Iris pigment epithelial cell (primary cell): ENCODE measurements around the gene CCDC71L.

ENCODE experiments used
- DNase-seq: peaks from one replicate; pipeline ENCODE4 v3.0.0-alpha.2; 2011; ENCODE audit warnings: low read depth

The CCDC71L gene

DNA sequence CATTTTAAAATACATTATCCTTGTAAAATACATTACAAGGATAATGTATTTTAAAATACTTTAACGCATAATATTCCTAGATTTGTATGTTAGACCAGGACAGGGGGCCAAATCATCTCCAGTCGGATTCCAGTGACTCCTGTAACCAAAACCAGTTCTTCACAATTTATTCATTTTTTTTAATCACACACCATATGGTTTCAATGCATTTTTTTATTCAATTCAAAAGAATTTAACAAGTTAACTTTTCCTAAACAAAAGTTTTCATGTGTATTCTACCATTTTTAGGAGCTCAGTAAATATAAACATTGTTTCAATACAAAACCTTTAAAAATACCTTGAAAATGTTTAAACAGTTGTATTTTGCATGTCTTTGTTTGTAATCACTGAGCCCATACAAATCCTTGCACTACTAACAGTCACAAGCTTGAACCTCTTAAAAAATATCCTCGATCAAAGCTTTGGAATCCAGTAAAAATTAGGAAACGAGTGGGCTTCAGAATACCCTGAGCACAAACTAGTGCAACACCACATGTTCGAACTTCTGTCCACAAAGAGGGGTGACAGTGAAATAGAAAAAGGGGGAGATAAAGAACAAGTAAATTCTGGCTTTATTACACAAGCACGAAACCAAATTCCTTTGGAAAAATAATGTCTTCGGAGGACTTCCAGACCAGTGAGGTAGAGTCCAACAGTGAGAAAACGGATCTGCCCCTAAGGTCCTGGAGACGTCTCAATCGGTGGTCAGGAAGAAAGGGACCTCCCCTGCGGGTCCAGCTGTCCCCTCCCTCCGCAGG, 1.6 kb downstream of the CCDC71L start:
- peak; percentile 32 for DNase-seq

GRCh38 chr7:106658316-106659165, 2.4 kb downstream of the CCDC71L start:
- no peak for DNase-seq

DNA sequence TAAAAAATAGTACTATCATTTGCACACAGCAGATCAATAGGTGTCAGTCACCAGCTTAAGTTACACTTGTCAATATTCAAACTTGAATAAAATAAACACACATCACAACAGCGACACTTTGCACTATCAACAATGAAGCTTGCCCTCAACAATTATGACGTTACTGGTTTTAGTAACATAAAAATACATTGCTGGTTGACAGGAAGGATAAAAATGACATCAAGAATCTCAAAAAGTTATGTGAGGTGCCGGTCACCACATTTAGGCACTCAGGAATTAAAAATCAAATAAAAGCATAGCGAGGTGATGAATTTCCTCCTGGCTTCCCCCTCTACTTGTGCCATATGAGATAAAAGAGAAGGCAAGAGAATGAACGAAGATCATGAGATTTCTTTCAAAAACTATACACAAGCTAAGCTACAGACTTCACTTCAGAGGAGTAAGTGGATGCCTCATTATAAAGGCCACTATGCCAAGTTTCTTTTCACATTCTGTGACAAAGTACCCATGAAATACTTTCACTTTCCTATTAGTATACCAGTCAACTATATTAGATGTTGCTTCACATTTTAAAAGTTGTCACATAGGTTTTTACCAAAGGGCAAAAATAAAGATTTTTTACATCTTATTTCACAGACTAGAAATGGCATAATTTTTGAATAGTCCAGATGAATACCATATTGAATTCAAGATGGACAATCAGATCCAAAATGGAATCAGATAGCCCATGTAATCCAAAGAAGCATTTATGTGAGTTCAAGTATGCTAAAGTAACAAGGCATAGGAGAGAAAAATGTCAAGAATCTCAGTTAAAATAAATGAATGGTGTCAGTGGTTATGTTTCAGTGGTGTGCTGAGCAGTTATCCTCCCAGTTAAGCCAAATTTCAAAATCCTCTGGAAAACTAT, 3.6 kb downstream of the CCDC71L start:
- DNase-seq: peak; percentile 65

DNA sequence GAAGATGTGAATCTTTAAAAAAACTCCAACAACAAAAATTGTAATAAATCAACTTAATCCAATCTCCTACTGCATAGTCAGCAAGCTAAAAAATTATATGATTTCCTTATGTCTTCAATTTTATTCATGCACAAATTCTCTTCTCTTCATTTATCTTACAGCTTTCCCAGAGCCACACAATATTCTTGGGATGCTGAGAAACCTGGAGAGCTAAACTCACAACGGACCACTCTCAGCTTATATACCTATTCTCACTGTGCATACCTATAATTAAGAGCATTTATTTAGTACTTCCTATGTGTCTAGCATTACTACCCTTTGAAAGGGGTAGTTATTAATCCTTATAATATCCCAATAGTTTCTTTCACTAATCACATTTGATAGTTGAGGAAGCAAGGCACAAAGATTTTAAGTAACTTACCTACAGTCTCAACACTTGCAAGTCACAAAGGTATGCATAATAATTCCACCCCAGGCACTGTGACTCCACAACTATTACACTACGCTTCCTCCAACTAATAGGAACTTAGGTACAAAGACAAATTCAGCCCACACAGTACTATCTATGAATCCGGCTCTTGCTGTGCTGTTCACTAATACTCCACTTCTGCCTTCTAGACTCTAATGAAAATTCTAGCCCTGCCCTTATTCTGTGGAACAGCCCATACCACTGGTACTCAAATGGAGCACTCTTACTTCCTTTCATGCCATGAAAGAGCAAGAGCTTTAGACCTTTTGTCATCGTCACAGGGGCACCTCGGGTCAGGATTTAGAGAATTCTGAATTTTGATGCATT, 5.1 kb downstream of the CCDC71L start:
- DNase-seq: no peak

DNA sequence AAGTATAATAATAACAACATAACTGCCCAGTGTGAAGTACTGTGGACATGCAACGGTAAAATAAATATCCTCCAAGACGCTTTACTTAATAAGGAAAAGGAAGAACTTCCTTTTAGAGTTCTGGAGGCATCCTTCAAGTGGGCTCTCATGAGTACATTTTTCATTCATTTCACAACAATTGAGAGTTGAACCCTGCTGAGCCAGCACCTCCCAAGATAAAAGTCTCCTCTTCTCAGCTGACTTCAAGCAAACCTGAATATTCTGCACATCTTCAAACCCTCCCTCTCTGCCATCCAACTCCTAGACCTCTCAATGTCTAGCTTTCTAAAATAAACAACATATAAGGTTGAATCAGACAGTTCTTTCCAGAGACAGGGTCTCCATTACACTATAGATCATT, 7.5 kb downstream of the CCDC71L start:
- DNase-seq: no peak

DNA sequence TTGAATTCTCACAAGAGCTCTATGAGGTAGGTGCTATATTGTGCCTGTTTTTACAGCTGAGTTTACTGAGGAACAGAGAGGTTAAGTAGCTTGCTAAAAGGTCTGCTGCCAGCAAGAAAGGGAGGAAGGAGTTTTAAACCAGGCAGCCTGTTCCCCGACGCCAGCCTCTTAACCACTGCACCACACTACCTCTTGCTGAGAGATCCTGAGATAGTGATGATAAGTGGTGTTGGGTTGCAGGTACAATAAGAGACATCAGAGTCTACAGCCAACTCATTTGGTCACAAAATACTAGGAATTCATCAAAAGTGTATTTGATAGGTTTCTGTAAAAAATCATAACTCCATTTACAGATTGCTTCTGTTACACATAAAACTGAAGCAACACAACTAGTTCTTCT, 8.0 kb downstream of the CCDC71L start:
- DNase-seq: no peak

DNA sequence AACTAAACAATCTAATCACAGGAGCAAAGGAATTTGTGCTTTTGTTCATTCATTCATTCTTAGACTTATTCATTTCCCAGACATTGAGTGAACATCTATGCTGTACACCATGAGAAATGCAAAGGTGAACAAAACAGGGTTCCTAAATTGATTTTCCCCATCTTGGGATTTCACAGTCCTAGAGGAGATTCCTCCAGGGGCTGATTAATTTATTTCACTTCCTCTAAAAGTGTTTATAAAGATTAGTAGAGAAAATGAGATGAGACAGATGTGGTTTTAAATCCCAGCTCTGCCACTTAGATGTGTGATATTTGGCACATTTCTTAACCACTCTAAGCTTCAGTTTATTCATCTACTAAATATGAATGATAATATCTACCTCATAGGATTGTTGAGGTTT, 8.9 kb downstream of the CCDC71L start:
- no peak for DNase-seq

- DNase-seq: no peak
These were observed 14.7 kb downstream of the CCDC71L start for GRCh38 chr7:106646256-106646655.

- no peak for DNase-seq
These were observed 16.0 kb downstream of the CCDC71L start for GRCh38 chr7:106644999-106645398.

DNA sequence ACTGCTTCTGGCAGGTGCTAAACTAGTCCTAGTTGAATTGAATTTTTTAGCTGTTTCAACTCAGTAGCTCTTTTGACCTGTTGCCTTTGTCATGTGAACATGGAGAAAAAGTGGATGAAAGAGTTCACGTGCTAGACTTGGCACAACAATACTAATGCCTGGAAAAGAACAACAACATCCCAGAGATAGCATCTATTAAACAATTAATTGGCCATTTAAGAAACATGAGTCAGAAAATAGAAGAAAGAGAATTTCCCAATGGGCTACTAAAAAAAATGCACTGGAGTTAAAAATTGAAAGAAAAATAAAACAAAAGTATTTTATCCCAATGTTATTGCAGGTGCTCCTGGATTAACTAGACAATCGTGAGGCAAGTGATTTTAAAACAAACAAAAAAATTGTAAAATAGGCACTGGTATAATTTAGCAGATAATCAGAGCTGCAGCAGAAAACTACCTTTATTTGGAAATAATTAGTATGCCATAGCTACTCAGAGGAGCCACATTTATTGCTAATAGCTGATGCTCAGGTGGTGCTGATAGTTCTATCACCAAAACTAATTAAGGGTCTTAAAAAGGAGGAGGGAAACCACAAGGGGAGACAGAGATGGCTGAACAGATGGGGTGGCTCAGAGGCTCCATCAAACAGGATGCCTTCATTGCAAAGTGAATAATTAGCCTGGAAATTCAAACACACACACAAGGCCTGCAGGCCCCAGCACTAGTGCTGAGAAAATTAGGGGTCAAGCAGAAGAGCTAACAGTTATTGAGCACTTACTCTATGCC, 17.6 kb downstream of the CCDC71L start:
- no peak for DNase-seq

DNA sequence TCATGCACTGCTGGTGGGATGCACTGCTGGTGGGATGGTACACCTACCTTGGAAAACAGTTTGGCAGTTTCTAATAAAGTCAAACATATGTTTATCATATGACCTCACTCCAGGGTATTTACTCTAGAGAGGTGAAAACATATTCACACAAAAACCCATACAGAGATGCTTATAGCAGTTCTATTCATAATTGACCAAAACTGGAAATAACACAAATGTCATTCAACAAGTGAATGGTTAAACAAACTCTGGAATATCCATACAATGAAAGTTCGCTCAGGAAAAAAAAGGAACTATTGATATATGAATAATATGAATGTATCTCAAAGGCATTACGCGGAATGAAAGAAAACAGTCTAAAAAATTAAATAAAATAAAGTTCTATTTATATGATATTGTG, 19.5 kb downstream of the CCDC71L start:
- DNase-seq: no peak

DNA sequence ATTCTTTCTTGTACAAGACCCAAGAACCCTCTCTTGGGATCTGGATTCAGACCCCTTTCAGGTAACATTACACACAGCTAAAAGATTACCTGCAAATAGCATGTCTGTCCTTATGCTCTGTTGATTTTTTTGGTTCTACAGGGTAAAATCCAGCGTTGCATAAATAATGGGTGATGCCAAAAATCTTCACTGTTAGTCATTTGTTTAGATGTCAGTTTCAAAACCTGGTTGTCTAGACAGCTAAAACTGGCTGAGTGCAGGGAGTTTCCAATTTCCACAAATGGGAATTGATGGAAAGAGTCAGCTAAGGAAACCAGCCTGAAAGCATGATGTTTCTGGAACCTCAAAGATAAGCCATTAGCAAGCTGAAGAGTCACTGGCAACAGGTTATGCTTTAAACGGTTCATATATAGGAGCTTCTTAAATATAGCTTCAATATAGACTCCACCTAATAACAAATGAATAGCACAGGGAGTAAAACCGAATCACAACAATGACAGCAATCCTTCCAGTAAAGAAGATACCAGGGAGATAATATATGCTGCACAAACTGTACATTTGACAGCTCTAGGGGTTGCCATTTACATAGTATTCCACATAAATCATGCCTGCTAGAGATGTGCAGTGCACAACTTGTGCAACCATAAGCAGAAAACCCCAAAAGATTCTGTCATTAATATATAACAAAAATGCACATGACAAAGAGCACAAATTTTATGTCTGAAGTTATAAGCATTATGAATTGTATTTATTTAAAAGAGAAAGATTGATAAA, 20.4 kb downstream of the CCDC71L start:
- peak; percentile 91 for DNase-seq

DNA sequence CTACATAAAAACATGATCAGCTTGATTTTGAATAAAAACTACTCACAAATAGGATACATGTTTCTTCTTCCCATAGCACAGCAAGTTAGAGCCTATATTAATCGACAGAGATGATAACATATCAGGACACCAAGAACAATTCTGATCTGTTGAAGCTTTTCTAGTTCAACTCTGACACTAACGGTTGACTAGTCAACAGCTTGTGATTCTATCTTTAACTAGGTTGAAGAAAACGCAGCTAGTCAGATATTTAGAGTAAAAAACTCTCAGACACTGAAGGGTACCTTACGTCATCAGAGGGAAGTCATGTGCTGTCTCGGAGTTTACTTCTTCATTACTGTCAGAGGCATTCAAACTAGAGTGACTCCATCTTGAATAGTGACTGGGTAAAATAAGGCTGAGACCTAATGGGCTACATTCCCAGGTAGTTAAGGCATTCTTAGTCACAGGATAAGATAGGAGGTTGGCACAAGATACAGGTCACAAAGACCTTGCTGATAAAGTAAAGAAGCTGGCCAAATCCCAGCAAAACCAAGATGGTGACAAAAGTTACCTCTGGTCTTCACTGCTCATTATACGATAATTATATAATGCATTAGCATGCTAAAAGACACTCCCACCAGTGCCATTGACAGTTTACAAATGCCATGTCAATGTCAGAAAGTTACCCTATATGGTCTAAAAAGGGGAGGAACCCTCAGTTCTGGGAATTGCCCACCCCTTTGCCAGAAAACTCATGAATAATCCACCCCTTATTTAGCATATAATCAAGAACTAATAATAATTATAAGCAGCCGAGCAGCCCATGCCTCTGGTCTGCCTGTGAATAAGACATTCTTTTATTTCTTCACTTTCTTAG, 21.3 kb downstream of the CCDC71L start:
- no peak for DNase-seq

DNA sequence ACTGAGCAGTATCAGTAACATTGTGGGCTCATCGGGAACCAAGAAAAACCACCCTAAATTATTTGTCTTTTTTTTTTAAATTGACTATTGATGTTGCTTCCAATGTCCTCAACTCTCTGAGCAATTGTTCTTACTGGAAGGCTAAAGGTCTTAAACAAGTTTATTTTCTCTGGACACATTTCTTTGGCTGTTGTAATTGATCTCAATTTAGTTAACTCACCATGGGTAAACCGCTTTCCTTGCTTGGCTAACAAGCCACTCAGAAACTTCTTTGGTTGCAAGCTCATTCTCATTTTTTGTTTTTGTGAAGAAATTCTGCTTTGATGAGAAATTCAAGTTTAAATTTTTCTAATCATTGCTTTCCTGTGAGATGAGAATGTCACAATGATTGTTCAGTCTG, 25.5 kb downstream of the CCDC71L start:
- DNase-seq: no peak

- DNase-seq: no peak
These were observed 26.0 kb downstream of the CCDC71L start for GRCh38 chr7:106634958-106635357.

GRCh38 chr7:106630648-106631047, 30.3 kb downstream of the CCDC71L start:
- no peak for DNase-seq

GRCh38 chr7:106629516-106629915, 31.4 kb downstream of the CCDC71L start:
- peak; percentile 62 for DNase-seq

- DNase-seq: no peak
These were observed 34.4 kb downstream of the CCDC71L start for GRCh38 chr7:106626376-106627164.
